GM23338 (cell line): ENCODE measurements around the gene ASS1.

Experiments
- CREB1 ChIP-seq: fragments of 250-450 bp; sonication (Bioruptor Pico); IDR thresholded peaks from 2 replicates; pipeline ENCODE4 v1.5.0; 2020; ENCODE audit warnings: low read depth, mild to moderate bottlenecking, moderate library complexity
- CTCF ChIP-seq, 2 experiments: fragments of 200-600 bp in 1 of 2; sonication (generic) in 1 of 2; conservative IDR thresholded peaks; 2 replicates each; pipeline versions ENCODE4 v1.5.1 to v1.6.1; 2016 to 2017; ENCODE audit warnings: antibody characterized with exemption in 2 of 2, low read depth in 2 of 2, mild to moderate bottlenecking in 2 of 2, moderate library complexity in 1 of 2
- EZH2 ChIP-seq: fragments of 200-600 bp; sonication (generic); IDR thresholded peaks from one replicate; pipeline ENCODE4 v1.8.0; 2017; ENCODE audit warnings: antibody characterized with exemption, mild to moderate bottlenecking, low read depth; ENCODE audit not compliant: unreplicated experiment
- EZH2phosphoT487 ChIP-seq: fragments of 200-600 bp; sonication (generic); IDR thresholded peaks from one replicate; pipeline ENCODE4 v1.8.1; 2018; ENCODE audit warnings: antibody characterized with exemption; ENCODE audit not compliant: unreplicated experiment
- JUNB ChIP-seq: IDR thresholded peaks from one replicate; pipeline ENCODE4 v1.6.1; 2016; ENCODE audit warnings: antibody characterized with exemption; ENCODE audit not compliant: unreplicated experiment
- NANOG ChIP-seq: IDR thresholded peaks from 2 replicates; pipeline ENCODE4 v1.6.1; 2016; ENCODE audit warnings: antibody characterized with exemption, borderline replicate concordance
- POLR2AphosphoS5 ChIP-seq: IDR thresholded peaks from 2 replicates; pipeline ENCODE4 v1.6.1; 2016; ENCODE audit warnings: antibody characterized with exemption, low read depth
- REST ChIP-seq: IDR thresholded peaks from one replicate; pipeline ENCODE4 v1.6.1; 2018; ENCODE audit warnings: antibody characterized with exemption; ENCODE audit not compliant: unreplicated experiment
- ZNF331 ChIP-seq: fragments of 250-450 bp; sonication (Bioruptor Pico); IDR thresholded peaks from 2 replicates; pipeline ENCODE4 v1.5.0; 2020; ENCODE audit warnings: low read depth, mild to moderate bottlenecking, moderate library complexity

GRCh38 chr9:130418776-130419175 is 26.0 kb upstream of the ASS1 start:
- TF ChIP-seq CTCF (conservative IDR thresholded peaks at IDR 0.05; ENCODE audit: low read depth in 2 of 2) = no peak
- TF ChIP-seq JUNB = no peak
- no peak for TF ChIP-seq POLR2AphosphoS5
- TF ChIP-seq NANOG = no peak
- TF ChIP-seq EZH2phosphoT487 = no peak
- no peak for TF ChIP-seq EZH2
- TF ChIP-seq REST = no peak
- TF ChIP-seq ZNF331 (CRISPR knock-in tag) = no peak
- no peak for TF ChIP-seq CREB1 (CRISPR knock-in tag)
